Neural cell (in vitro differentiated cells): ENCODE measurements around the gene SAMD14. TPM values are rescaled to one million over a fixed set of nuclear protein-coding genes. Genes with fewer than 3 reads are reported as not detected.

Source experiments
- H2AFZ ChIP-seq: fragments of 200-600, 300-800 bp; sonication (generic), shearing (Covaris generic); 2 replicates; pipeline ENCODE4 v1.6.0; 2014; ENCODE audit warnings: low read depth, mild to moderate bottlenecking, antibody characterized with exemption, low read length, moderate library complexity
- H3F3A ChIP-seq: fragments of 200-600 bp; shearing (Covaris generic); 2 replicates; pipeline ENCODE4 v1.6.1; 2016; ENCODE audit warnings: mild to moderate bottlenecking, moderate library complexity, mixed read lengths, antibody characterized with exemption, low read length; ENCODE audit not compliant: insufficient read depth, poor library complexity, severe bottlenecking
- H3K27ac ChIP-seq: fragments of 200-600, 300-800 bp; sonication (generic), shearing (Covaris generic); 2 replicates; pipeline ENCODE4 v1.5.1; 2014; ENCODE audit warnings: mild to moderate bottlenecking, low read length, moderate library complexity
- H3K27me3 ChIP-seq: fragments of 300-800, 200-600 bp; sonication (generic), shearing (Covaris generic); 2 replicates; pipeline ENCODE4 v1.6.0; 2014; ENCODE audit warnings: mild to moderate bottlenecking, low read depth, low read length, moderate library complexity; ENCODE audit not compliant: insufficient read depth
- H3K36me3 ChIP-seq: fragments of 300-800, 200-600 bp; sonication (generic), shearing (Covaris generic); 2 replicates; pipeline ENCODE4 v1.5.1; 2014; ENCODE audit warnings: mild to moderate bottlenecking, antibody characterized with exemption, low read length, moderate library complexity; ENCODE audit not compliant: insufficient read depth
- H3K4me2 ChIP-seq: fragments of 300-800, 200-600 bp; sonication (generic), shearing (Covaris generic); 2 replicates; pipeline ENCODE4 v1.6.0; 2014; ENCODE audit warnings: mild to moderate bottlenecking, low read length
- H3K4me3 ChIP-seq: fragments of 300-800, 200-600 bp; sonication (generic), shearing (Covaris generic); 2 replicates; pipeline ENCODE4 v1.5.1; 2014; ENCODE audit warnings: mild to moderate bottlenecking, low read length, moderate library complexity
- H3K79me2 ChIP-seq: fragments of 200-600 bp; shearing (Covaris generic); replicated peaks from 2 replicates; pipeline ENCODE4 v1.6.0; 2014; ENCODE audit warnings: mild to moderate bottlenecking, low read length, moderate library complexity; ENCODE audit not compliant: insufficient read depth
- H3K9ac ChIP-seq: fragments of 300-800, 200-600 bp; sonication (generic), shearing (Covaris generic); 2 replicates; pipeline ENCODE4 v1.6.1; 2016; ENCODE audit warnings: mild to moderate bottlenecking, low read length, mixed read lengths
- H3K9me2 ChIP-seq: fragments of 200-600 bp; shearing (Covaris generic); 2 replicates; pipeline ENCODE4 v1.6.1; 2016; ENCODE audit warnings: mild to moderate bottlenecking, low read length, mixed read lengths; ENCODE audit not compliant: insufficient read depth
- H3K9me3 ChIP-seq: fragments of 200-600, 300-800 bp; sonication (generic), shearing (Covaris generic); 2 replicates; pipeline ENCODE4 v1.6.1; 2016; ENCODE audit warnings: mild to moderate bottlenecking, mixed run types, low read length, moderate library complexity, mixed read lengths
- H4K20me1 ChIP-seq: fragments of 200-600 bp; shearing (Covaris generic); 2 replicates; pipeline ENCODE4 v1.6.1; 2016; ENCODE audit warnings: mild to moderate bottlenecking, mixed run types; ENCODE audit not compliant: insufficient read depth
- CTCF ChIP-seq: fragments of 450-650 bp; IDR thresholded peaks from 2 replicates; pipeline ENCODE4 v1.5.1; 2014; ENCODE audit warnings: antibody characterized with exemption, mild to moderate bottlenecking, moderate library complexity; ENCODE audit not compliant: poor library complexity, severe bottlenecking
- EP300 ChIP-seq: fragments of 450-650 bp; conservative IDR thresholded peaks from 2 replicates; pipeline ENCODE4 v1.6.1; 2014; ENCODE audit warnings: antibody characterized with exemption, mild to moderate bottlenecking, moderate library complexity; ENCODE audit not compliant: poor library complexity, severe bottlenecking
- EZH2 ChIP-seq: fragments of 200-600, 300-800 bp; shearing (Covaris generic), sonication (generic); IDR thresholded peaks from 2 replicates; pipeline ENCODE4 v1.6.1; 2014; ENCODE audit warnings: antibody characterized with exemption, low read length, borderline replicate concordance, mild to moderate bottlenecking; ENCODE audit not compliant: insufficient read depth, poor library complexity, severe bottlenecking
- MXI1 ChIP-seq: fragments of 450-650 bp; conservative IDR thresholded peaks from 2 replicates; pipeline ENCODE4 v1.6.1; 2014; ENCODE audit warnings: antibody characterized with exemption, mild to moderate bottlenecking; ENCODE audit not compliant: poor library complexity, severe bottlenecking
- POLR2AphosphoS5 ChIP-seq: IDR thresholded peaks from 2 replicates; pipeline ENCODE4 v1.6.1; 2012
- RAD21 ChIP-seq: fragments of 450-650 bp; conservative IDR thresholded peaks from 2 replicates; pipeline ENCODE4 v1.6.1; 2014; ENCODE audit warnings: antibody characterized with exemption, mild to moderate bottlenecking, moderate library complexity
- REST ChIP-seq: IDR thresholded peaks from 2 replicates; pipeline ENCODE4 v1.6.1; 2012; ENCODE audit warnings: borderline replicate concordance
- SMC3 ChIP-seq: fragments of 450-650 bp; conservative IDR thresholded peaks from 2 replicates; pipeline ENCODE4 v1.6.1; 2014; ENCODE audit warnings: antibody characterized with exemption, mild to moderate bottlenecking, moderate library complexity; ENCODE audit not compliant: poor library complexity
- TAF1 ChIP-seq: IDR thresholded peaks from 2 replicates; pipeline ENCODE4 v1.6.1; 2012; ENCODE audit warnings: low read depth
- polyA plus RNA-seq: library from polyadenylated mRNA; depleted of rRNA; stranded (reverse); fragments of >200 nt; gene quantifications from 2 replicates; pipeline ENCODE4 v1.2.3, GENCODE V29; 2014

The SAMD14 gene
- polyA plus RNA-seq, 1 donor from 2014 or later: 105 TPM

DNA sequence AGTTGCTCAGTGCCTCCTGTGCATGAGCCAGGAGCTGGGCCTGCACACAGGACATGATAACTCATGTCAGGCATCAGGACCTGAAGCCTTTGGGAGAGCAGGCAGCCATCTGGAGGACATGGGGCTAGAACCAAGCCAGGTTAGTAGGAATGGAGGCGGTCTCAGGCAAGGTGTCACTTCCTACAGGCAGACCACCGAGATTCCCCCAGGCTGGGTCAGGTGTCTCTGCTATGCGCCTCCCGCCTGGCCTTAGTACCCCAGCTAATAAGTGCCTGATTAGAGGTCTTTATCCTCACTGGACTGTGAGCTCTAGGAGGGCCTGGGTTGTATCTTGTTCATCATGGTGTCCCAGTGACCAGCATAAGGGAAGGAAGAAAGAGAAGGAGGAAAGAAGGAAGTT is 15.6 kb downstream of the SAMD14 start:
- Histone ChIP-seq H3K36me3 (peaks cover 4% of the 10 kb centered on the region), H3K4me2 (no peak overlapping the region), H3K79me2 (no peaks in the 10 kb centered on the region), H3K27me3 (no peaks in the 10 kb centered on the region), H3K27ac (no peak overlapping the region), H4K20me1 (no peaks in the 10 kb centered on the region), H2AFZ (no peak overlapping the region), H3K9me2 (no peaks in the 10 kb centered on the region), H3K9ac (no peak overlapping the region), H3K4me3 (no peak overlapping the region), H3F3A (no peaks in the 10 kb centered on the region), H3K9me3 (no peaks in the 10 kb centered on the region)
- TF ChIP-seq CTCF: no peak
- TF ChIP-seq REST: no peak
- TF ChIP-seq POLR2AphosphoS5: no peak
- TF ChIP-seq TAF1: no peak
- TF ChIP-seq EP300: no peak
- TF ChIP-seq EZH2: no peak
- no peak for TF ChIP-seq RAD21
- TF ChIP-seq SMC3: no peak
- TF ChIP-seq MXI1: no peak

GRCh38 chr17:50113624-50114320 is 16.2 kb downstream of the SAMD14 start:
- Histone ChIP-seq H3K9ac (no peak overlapping the region), H2AFZ (no peak overlapping the region), H3K27ac (no peak overlapping the region), H4K20me1 (no peaks in the 10 kb centered on the region), H3K9me3 (no peaks in the 10 kb centered on the region), H3F3A (no peaks in the 10 kb centered on the region), H3K4me2 (no peak overlapping the region), H3K79me2 (no peaks in the 10 kb centered on the region), H3K4me3 (no peak overlapping the region), H3K9me2 (no peaks in the 10 kb centered on the region), H3K27me3 (no peaks in the 10 kb centered on the region), H3K36me3 (peaks cover 7% of the 10 kb centered on the region)
- no peak for TF ChIP-seq EZH2
- no peak for TF ChIP-seq CTCF
- TF ChIP-seq MXI1: no peak
- no peak for TF ChIP-seq SMC3
- TF ChIP-seq POLR2AphosphoS5: no peak
- no peak for TF ChIP-seq EP300
- TF ChIP-seq TAF1: no peak
- TF ChIP-seq RAD21: no peak
- no peak for TF ChIP-seq REST
